ENCODE data around the gene WSCD1.

WSCD1 gene

GRCh38 chr17:6163612-6164333 is 93.6 kb downstream of the WSCD1 start:
- DNase-seq = no peak

GRCh38 chr17:6164996-6165395 is 94.8 kb downstream of the WSCD1 start:
- no peak for DNase-seq

GRCh38 chr17:6165806-6166205 is 95.6 kb downstream of the WSCD1 start:
- no peak for DNase-seq

GRCh38 chr17:6166492-6167179 is 96.5 kb downstream of the WSCD1 start:
- DNase-seq = no peak

GRCh38 chr17:6168296-6168695 is 98.1 kb downstream of the WSCD1 start:
- no peak for DNase-seq

GRCh38 chr17:6170349-6170748 is 100.2 kb downstream of the WSCD1 start:
- DNase-seq = no peak

GRCh38 chr17:6172642-6173330 is 102.6 kb downstream of the WSCD1 start:
- no peak for DNase-seq

GRCh38 chr17:6173653-6174052 is 103.5 kb downstream of the WSCD1 start:
- no peak for DNase-seq
